Suprapubic skin (tissue), 3 donors: ENCODE results near the gene TLR9.

ENCODE experiments used
- EP300 ChIP-seq: sonication (generic); formaldehyde crosslinking; IDR thresholded peaks from one replicate; pipeline ENCODE4 v1.6.1; 2017; ENCODE audit warnings: antibody characterized with exemption
- TF ChIP-seq, protein P1 (sequence below), 2 donors: fragments of 200-600 bp in 1 of 2; fragments of 450-650 bp in 1 of 2; sonication (generic) in 1 of 2; IDR thresholded peaks; one replicate each; pipeline ENCODE4 v1.5.1; 2016 to 2019; ENCODE audit warnings: antibody characterized with exemption in 2 of 2, mild to moderate bottlenecking in 1 of 2, moderate library complexity in 1 of 2

DNA sequence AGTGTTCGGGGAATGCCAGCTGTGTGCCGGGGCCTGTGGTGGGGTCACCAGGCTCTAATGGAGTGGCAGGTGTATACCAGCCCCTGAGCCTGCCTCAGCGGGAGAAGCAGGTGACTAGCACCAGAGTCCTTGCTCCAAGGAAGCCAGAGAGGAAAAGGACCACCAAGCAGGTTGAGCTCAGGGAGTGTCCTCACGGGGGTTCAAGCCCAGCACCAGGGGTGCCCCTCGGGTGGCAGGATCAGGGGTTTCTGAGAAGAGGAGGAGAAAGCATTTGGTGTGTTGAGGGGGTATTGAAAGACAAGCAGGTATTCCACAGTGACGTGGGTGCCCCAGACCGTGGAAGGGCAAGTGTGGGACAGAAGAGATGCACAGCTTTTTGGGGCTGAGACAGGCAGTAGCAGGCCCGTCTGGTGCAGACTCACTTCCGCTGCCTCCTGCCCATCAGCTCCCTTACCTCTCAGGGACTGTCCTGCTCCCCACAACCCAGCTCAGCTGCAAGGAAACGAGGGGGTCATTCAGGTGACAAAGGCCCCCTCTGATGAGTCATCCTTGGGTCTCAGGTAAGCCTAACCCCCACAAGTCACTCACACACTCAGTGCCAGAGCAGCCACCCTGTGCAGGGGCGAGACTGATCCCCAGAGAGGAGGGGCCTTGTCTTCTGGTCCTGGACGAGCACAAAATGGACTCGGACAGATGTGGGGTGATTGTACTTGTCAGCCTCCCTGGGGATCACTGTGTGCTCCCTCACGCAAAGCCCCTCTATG is 49.8 kb downstream of the TLR9 start:
- TF ChIP-seq, protein P1, sequence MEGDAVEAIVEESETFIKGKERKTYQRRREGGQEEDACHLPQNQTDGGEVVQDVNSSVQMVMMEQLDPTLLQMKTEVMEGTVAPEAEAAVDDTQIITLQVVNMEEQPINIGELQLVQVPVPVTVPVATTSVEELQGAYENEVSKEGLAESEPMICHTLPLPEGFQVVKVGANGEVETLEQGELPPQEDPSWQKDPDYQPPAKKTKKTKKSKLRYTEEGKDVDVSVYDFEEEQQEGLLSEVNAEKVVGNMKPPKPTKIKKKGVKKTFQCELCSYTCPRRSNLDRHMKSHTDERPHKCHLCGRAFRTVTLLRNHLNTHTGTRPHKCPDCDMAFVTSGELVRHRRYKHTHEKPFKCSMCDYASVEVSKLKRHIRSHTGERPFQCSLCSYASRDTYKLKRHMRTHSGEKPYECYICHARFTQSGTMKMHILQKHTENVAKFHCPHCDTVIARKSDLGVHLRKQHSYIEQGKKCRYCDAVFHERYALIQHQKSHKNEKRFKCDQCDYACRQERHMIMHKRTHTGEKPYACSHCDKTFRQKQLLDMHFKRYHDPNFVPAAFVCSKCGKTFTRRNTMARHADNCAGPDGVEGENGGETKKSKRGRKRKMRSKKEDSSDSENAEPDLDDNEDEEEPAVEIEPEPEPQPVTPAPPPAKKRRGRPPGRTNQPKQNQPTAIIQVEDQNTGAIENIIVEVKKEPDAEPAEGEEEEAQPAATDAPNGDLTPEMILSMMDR (IDR thresholded peaks at IDR 0.05) = no peak
- no peak for TF ChIP-seq EP300
